ENCODE data around the gene ZDHHC1. TPM values are rescaled to one million over a fixed set of nuclear protein-coding genes. Genes with fewer than 3 reads are reported as not detected.

ZDHHC1 gene
- total and polyA plus RNA-seq, 2 of the 13 experiments (the other 11 are each of a cell fraction or from before 2014, with no cell fraction given): 0.51 to 1.1 TPM

- no peak for TF ChIP-seq PRDM10 (CRISPR knock-in tag; IDR thresholded peaks at IDR 0.05; ENCODE audit: low read depth)
- no peak for TF ChIP-seq MIER2 (CRISPR knock-in tag; IDR thresholded peaks at IDR 0.05)
- TF ChIP-seq ZNF724P (CRISPR knock-in tag; IDR thresholded peaks at IDR 0.05; ENCODE audit: borderline replicate concordance): no peak
- TF ChIP-seq HNF4A (CRISPR knock-in tag; IDR thresholded peaks at IDR 0.05): no peak
- no peak for TF ChIP-seq ASH2L (IDR thresholded peaks at IDR 0.05; ENCODE audit: insufficient read length, low read depth, low read length)
- no peak for TF ChIP-seq MTA1 (CRISPR knock-in tag; IDR thresholded peaks at IDR 0.05; ENCODE audit: borderline replicate concordance)
- no peak for TF ChIP-seq ZNF674 (CRISPR knock-in tag; IDR thresholded peaks at IDR 0.05; ENCODE audit: low read depth)
- TF ChIP-seq ZNF883 (CRISPR knock-in tag; IDR thresholded peaks at IDR 0.05; ENCODE audit: not compliant biosample characterization): peak; percentile 51
- TF ChIP-seq ZNF841 (CRISPR knock-in tag; IDR thresholded peaks at IDR 0.05; ENCODE audit: borderline replicate concordance): no peak
- no peak for TF ChIP-seq ZNF503 (CRISPR knock-in tag; IDR thresholded peaks at IDR 0.05)
- no peak for TF ChIP-seq HMGXB3 (CRISPR knock-in tag; IDR thresholded peaks at IDR 0.05; ENCODE audit: borderline replicate concordance)
- TF ChIP-seq CHCHD3 (CRISPR knock-in tag; IDR thresholded peaks at IDR 0.05): no peak
- 0 out of 2 replicates have a peak, but pooled peaks have one; percentile 19 for TF ChIP-seq HOXA3 (CRISPR knock-in tag; IDR thresholded peaks at IDR 0.05)
- TF ChIP-seq ZEB1 (IDR thresholded peaks at IDR 0.05; ENCODE audit: insufficient replicate concordance, low read depth): no peak
- no peak for TF ChIP-seq ARID3A (IDR thresholded peaks at IDR 0.05; ENCODE audit: low read depth, low read length)
- TF ChIP-seq ZNF180 (CRISPR knock-in tag; IDR thresholded peaks at IDR 0.05; ENCODE audit: borderline replicate concordance, low read depth): no peak
- no peak for TF ChIP-seq ZNF446 (CRISPR knock-in tag; IDR thresholded peaks at IDR 0.05)
- TF ChIP-seq RFXANK (CRISPR knock-in tag; IDR thresholded peaks at IDR 0.05): no peak
These were observed 23.0 kb downstream of the ZDHHC1 start, which contains the start of gene TPPP3 (continued) for GRCh38 chr16:67393111-67393787.

All from HepG2 (cell line).